ENCODE data around the gene INTS13. TPM values are rescaled to one million over a fixed set of nuclear protein-coding genes. Genes with fewer than 3 reads are reported as not detected.
"Not testable (repeated sequence)": the region's sequence is repeated elsewhere in the genome, so short reads cannot be mapped to it uniquely, and the experiment has no call there.

INTS13 gene
- total RNA-seq, 1 experiment from 2014 or later: 50.9 TPM

- no peak for DNase-seq (ENCODE audit: low read depth)
Measured at GRCh38 chr12:26935636-26936378, 2.0 kb downstream of the INTS13 start.

DNA sequence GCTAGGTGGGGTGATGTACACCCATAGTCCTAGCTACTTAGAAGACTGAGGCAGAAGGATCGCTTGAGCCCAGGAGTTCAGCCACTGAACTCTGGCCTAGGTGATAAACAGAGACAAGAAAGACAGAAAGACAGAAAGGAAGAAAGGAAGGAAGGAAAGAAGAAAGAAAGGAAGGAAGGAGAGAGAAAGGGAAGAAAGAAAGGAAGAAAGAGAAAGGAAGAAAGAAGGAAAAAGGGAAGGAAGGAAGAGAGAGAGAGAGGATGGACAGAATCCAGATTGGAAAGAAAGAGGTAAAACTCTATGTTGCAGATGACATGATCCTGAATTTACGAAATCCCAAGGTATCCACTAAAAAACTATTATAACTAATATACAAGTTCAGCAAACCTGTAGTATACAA is 8.2 kb downstream of the INTS13 start:
- no peak for DNase-seq (ENCODE audit: low read depth)

- no peak for DNase-seq (ENCODE audit: low read depth)
Measured at GRCh38 chr12:26928661-26929060, 9.1 kb downstream of the INTS13 start.

DNA sequence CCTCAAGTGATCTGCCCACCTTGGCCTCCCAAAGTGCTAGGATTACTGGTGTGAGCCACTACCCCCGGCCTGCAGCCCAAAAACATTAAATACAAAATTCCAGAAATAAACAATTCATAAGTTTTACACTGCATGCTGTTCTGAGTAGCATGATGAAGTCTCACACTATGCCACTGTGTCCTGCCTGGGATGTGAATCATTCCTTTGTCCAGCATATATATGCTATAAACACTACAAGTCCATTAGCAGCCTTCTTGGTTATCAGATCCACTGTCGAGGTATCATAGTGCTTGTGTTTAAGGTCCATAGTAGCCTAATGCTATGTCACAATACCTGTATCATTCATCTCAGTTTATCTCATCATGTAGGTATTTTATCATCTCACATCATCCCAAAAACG is 15.9 kb downstream of the INTS13 start:
- DNase-seq (ENCODE audit: low read depth): no peak

- no peak for DNase-seq (ENCODE audit: low read depth)
Measured at GRCh38 chr12:26919216-26919555, 18.6 kb downstream of the INTS13 start.

GRCh38 chr12:26918321-26919215 is 19.2 kb downstream of the INTS13 start:
- no peak for DNase-seq (ENCODE audit: low read depth)

GRCh38 chr12:26906704-26907103 is 31.1 kb downstream of the INTS13 start:
- no peak for DNase-seq (ENCODE audit: low read depth)

DNA sequence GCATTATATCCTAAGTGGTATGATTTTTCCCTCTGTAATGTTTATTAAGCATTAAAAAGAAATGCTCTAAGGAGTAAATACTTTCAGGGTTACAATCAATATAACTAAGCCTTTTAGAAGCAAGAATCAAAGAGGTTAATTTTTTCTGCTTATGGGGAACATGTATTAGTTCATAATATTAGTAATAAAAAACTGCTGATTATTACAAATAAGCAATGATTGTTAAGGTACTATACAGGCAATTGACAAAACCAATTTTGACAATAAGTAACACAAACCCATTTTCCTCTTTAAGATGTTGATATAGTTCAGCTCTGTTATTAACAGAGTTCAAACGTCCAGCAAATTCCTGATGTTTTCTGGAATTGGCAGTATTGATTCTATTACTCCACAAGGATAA is 31.8 kb downstream of the INTS13 start:
- no peak for DNase-seq (ENCODE audit: low read depth)

DNA sequence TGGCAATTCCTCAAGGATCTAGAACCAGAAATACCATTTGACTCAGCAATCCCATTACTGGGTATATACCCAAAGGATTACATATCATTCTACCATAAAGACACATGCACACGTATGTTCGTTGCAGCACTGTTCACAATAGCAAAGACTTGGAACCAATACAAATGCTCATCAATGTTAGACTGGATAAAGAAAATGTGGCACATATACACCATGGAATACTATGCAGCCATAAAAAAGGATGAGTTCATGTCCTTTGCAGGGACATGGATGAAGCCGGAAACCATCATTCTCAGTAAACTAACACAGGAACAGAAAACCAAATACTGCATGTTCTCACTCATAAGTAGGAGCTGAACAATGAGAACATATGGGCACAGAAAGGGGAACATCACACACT is 34.4 kb downstream of the INTS13 start:
- not testable (repeated sequence) for DNase-seq (ENCODE audit: low read depth)

GRCh38 chr12:26896913-26897312 is 40.9 kb downstream of the INTS13 start:
- no peak for DNase-seq (ENCODE audit: low read depth)

- DNase-seq (ENCODE audit: low read depth): no peak
Measured at GRCh38 chr12:26895672-26896071, 42.1 kb downstream of the INTS13 start.

DNA sequence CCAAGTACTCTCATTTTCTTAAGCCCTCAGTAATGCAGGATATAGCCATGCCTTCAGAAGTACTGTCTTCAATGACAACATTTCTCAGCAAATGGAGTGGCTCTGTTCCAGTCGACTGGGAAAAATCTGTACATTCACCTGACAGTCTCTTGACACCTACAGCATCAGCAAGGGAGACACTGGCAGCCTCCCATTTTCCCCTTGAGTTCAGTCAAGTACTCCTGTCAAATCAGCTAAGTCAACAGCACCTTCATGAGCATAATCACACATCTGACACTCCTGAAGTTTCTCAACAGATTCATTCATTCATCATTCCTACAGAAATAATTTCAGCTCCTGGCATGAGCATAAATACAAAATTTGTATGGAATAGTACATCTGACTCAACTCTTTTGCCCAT is 46.1 kb downstream of the INTS13 start:
- DNase-seq (ENCODE audit: low read depth): no peak

- DNase-seq (ENCODE audit: low read depth): no peak
Measured at GRCh38 chr12:26890784-26891183, 47.0 kb downstream of the INTS13 start.

- peak; percentile 62 for DNase-seq (ENCODE audit: low read depth)
Measured at GRCh38 chr12:26884765-26885576, 52.8 kb downstream of the INTS13 start.

DNA sequence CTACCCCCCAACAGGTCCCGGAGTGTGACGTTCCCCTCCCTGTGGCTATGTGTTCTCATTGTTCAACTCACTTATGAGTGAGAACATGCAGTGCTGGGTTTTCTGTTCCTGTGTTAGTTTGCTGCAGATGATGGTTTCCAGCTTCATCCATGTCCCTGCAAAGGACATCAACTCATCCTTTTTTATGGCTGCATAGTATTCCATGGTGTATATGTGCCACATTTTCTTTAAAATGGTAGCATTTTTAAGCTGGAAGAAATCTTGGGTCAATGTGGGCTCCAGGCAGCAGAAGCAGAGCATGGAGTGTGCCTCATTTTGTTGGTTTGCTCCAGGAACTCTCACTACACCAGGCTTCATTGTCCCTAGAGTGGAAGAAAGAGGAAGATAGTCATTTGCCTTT is 57.2 kb downstream of the INTS13 start:
- no peak for DNase-seq (ENCODE audit: low read depth)

GRCh38 chr12:26878661-26879119 is 59.1 kb downstream of the INTS13 start:
- DNase-seq (ENCODE audit: low read depth): no peak

GRCh38 chr12:26874501-26875296 is 63.1 kb downstream of the INTS13 start:
- no peak for DNase-seq (ENCODE audit: low read depth)

- no peak for DNase-seq (ENCODE audit: low read depth)
Measured at GRCh38 chr12:26872625-26873024, 65.2 kb downstream of the INTS13 start.

DNA sequence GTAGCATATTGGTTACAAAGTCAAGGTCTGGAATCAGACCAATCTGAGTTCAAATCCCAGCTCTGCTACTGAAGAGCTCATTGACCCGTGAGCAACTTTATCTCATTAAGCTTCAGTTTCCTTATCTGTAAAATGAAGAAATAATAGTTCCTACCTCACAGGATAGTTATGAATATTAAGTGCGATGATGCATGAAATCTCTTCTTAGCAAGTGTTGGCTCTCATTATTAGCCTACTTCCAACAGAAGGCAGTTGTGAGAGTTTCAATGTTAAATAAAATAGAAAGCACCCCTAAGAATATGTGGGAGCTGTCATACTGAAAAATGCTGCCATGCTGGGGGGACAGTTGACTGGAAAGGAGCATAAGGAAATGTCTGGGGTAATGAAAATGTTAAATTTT is 65.8 kb downstream of the INTS13 start:
- no peak for DNase-seq (ENCODE audit: low read depth)

DNA sequence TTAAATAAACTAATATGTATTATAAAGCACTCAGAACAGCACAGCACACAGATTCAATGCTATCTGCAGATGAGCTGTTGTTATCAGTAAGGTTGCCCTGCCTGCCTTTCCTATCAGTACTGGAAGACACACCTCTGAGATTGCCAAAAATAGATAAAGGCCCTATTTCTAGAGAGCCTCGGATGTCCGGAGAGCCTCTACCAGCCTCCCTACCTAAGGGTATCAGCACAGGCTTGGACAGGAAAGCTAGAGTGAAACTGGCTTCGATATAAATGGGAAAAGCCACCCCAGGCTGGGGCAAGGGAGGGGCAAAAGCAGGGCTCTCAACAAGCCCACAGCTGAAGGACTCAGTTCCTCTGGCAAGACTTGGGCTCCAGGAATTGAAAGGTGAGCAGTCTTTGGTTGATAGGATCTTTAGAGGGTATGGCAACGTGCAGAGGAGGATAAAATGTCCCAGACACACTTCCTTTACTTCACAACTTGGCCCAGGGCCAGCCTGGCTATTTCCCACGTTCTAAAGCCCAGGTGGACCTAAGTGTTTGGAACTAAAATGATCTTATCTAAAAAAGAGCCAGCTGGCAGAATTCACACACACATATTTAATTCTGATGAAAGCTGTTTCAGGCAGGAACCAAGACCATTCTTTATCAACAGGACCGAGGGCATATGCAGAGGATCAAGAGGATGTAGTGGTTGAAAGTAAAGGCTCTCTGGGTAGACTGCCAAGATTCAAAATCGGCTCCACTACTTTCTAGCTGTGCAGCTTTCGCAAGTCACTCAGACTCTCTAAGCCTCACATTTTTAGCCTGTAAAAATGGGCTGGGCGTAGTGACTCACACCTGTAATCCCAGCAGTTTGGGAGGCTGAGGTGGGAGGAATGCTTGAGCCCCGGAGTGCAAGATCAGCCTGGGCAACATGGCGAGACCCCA is 67.0 kb downstream of the INTS13 start:
- DNase-seq (ENCODE audit: low read depth): peak; percentile 52
